Measurements from ENCODE around the gene RENBP. TPM values are rescaled to one million over a fixed set of nuclear protein-coding genes. Genes with fewer than 3 reads are reported as not detected.

The RENBP gene
- polyA plus RNA-seq, 1 of the 3 experiments (the other 2 are of a cell fraction), result 0.90 TPM

- CTCF ChIA-PET, result interaction anchor here (1.0 to 16.7 kb wide), 5 partner anchors 11 to 160 kb away, joined by 3 to 271 read pairs (median 5); partner anchors contain the start of gene RENBP
- no peak for DNase-seq
- H3K4me1 ChIP-seq (ENCODE audit: control insufficient read depth in 1 of 2, insufficient read depth in 2 of 2, low read depth in 1 of 2, low read length in 1 of 2), result peaks cover 0 to 46% of the 10 kb centered on the region in 2 experiments; a peak in 1 of 4 replicates
Measured at GRCh38 chrX:153920546-153920945, 23.9 kb downstream of the RENBP start.

More at GRCh38 chrX:153920546-153920945, 23.9 kb downstream of the RENBP start:
- POLR2A ChIA-PET, result interaction anchor here (1.1 to 2.9 kb wide), 3 partner anchors 10 to 42 kb away, joined by 3 to 9 read pairs (median 9); no protein-coding TSS in a partner anchor
- H3K27me3 ChIP-seq (ENCODE audit: insufficient read depth), result peaks cover 44% of the 10 kb centered on the region
- no peak overlapping the region for H3K9ac ChIP-seq
- H3K27ac ChIP-seq (ENCODE audit: low read depth in 2 of 2, low read length in 1 of 2), result peak overlapping the region in 1 of 2 experiments; percentile 92; a peak in 2 of 4 replicates
- H3F3A ChIP-seq (replicated peaks; ENCODE audit: insufficient read depth), result peaks cover 8% of the 10 kb centered on the region
- no peaks in the 10 kb centered on the region for H3K36me3 ChIP-seq (replicated peaks in 1 of 2; ENCODE audit: control insufficient read depth in 1 of 2, insufficient read depth in 2 of 2, low read length in 1 of 2)
- no peak overlapping the region for H3K4me2 ChIP-seq
- TF ChIP-seq MAX (IDR thresholded peaks at IDR 0.05; ENCODE audit: low read depth) (no peak), FOXM1 (IDR thresholded peaks at IDR 0.05; ENCODE audit: low read depth) (no peak), SMC3 (IDR thresholded peaks at IDR 0.05; ENCODE audit: low read depth, low read length) (no peak), TEAD4 (IDR thresholded peaks at IDR 0.05; ENCODE audit: borderline replicate concordance, insufficient read depth) (no peak), ZBTB33 (IDR thresholded peaks at IDR 0.05; ENCODE audit: borderline replicate concordance, low read depth) (no peak), TCF12 (IDR thresholded peaks at IDR 0.05) (no peak), JUND (IDR thresholded peaks at IDR 0.05) (no peak), RXRA (IDR thresholded peaks at IDR 0.05; ENCODE audit: borderline replicate concordance, low read depth) (no peak), RCOR1 (IDR thresholded peaks at IDR 0.05; ENCODE audit: low read length) (no peak), EZH2phosphoT487 (IDR thresholded peaks at IDR 0.05; ENCODE audit: borderline replicate concordance, low read depth) (no peak), SIN3A (IDR thresholded peaks at IDR 0.05; ENCODE audit: borderline replicate concordance, low read depth, low read length) (no peak), FOSL2 (IDR thresholded peaks at IDR 0.05; ENCODE audit: borderline replicate concordance, low read depth) (no peak), MXI1 (IDR thresholded peaks at IDR 0.05; ENCODE audit: low read depth, low read length) (no peak), POLR2AphosphoS5 (IDR thresholded peaks at IDR 0.05; ENCODE audit: low read depth, low read length) (no peak), TAF1 (IDR thresholded peaks at IDR 0.05; ENCODE audit: borderline replicate concordance, low read depth, low read length) (no peak), RAD21 (IDR thresholded peaks at IDR 0.05; ENCODE audit: low read length) (no peak), USF1 (IDR thresholded peaks at IDR 0.05; ENCODE audit: borderline replicate concordance, low read depth) (no peak), GATA2 (CRISPR knock-in tag; IDR thresholded peaks at IDR 0.05) (no peak), PBX3 (IDR thresholded peaks at IDR 0.05) (no peak), YY1 (IDR thresholded peaks at IDR 0.05; ENCODE audit: low read depth) (no peak)
- H3K4me3 ChIP-seq (ENCODE audit: low read depth in 2 of 2, low read length in 1 of 2), result no peak overlapping the region
- no peaks in the 10 kb centered on the region for H3K9me2 ChIP-seq
- no peaks in the 10 kb centered on the region for H4K20me1 ChIP-seq (ENCODE audit: insufficient read depth)
- H2AFZ ChIP-seq (ENCODE audit: low read depth), result no peak overlapping the region
- no peaks in the 10 kb centered on the region for H3K79me2 ChIP-seq (ENCODE audit: insufficient read depth)
- H3K9me3 ChIP-seq, result no peaks in the 10 kb centered on the region
- WGBS (ENCODE audit: low lambda C conversion rate), result 70% methylated on average over 10 of the region's 14 CpGs

All from SK-N-SH (cell line).